T-helper 9 cell (primary cell): ENCODE data around the gene VPS35.

Experiments
- DNase-seq: peaks from one replicate; pipeline ENCODE4 v3.0.0-alpha.2; 2020

The VPS35 gene

GRCh38 chr16:46607529-46607928, 81.4 kb downstream of the VPS35 start:
- no peak for DNase-seq

- no peak for DNase-seq
These were observed 82.7 kb downstream of the VPS35 start for GRCh38 chr16:46606231-46606630.
